Adipocyte (in vitro differentiated cells): ENCODE data around the gene ITPR3.
A peak's percentile ranks its signal among the peaks of the same experiment; 100 is the strongest.

Source experiments
- DNase-seq: peaks from one replicate; pipeline ENCODE4 v3.0.0-alpha.2; 2015; ENCODE audit warnings: low read depth
- H3K27me3 ChIP-seq: replicated peaks from 2 replicates; pipeline ENCODE4 v1.7.0; 2013; ENCODE audit warnings: mild to moderate bottlenecking, low read length, moderate library complexity; ENCODE audit not compliant: control insufficient read depth, insufficient read depth
- H3K36me3 ChIP-seq: 2 replicates; pipeline ENCODE4 v1.7.0; 2013; ENCODE audit warnings: low read length, mild to moderate bottlenecking, moderate library complexity; ENCODE audit not compliant: control insufficient read depth, insufficient read depth, severe bottlenecking
- H3K4me1 ChIP-seq: 2 replicates; pipeline ENCODE4 v1.7.0; 2013; ENCODE audit warnings: mild to moderate bottlenecking, low read length, moderate library complexity; ENCODE audit not compliant: control insufficient read depth, insufficient read depth
- H3K4me3 ChIP-seq: 2 replicates; pipeline ENCODE4 v1.7.0; 2013; ENCODE audit warnings: mild to moderate bottlenecking, low read length, moderate library complexity
- H3K9ac ChIP-seq: 2 replicates; pipeline ENCODE4 v1.7.0; 2013; ENCODE audit warnings: mild to moderate bottlenecking, low read length, moderate library complexity
- H3K9me3 ChIP-seq: 2 replicates; pipeline ENCODE4 v1.7.0; 2013; ENCODE audit warnings: mild to moderate bottlenecking, low read length, moderate library complexity; ENCODE audit not compliant: control insufficient read depth

Gene ITPR3

DNA sequence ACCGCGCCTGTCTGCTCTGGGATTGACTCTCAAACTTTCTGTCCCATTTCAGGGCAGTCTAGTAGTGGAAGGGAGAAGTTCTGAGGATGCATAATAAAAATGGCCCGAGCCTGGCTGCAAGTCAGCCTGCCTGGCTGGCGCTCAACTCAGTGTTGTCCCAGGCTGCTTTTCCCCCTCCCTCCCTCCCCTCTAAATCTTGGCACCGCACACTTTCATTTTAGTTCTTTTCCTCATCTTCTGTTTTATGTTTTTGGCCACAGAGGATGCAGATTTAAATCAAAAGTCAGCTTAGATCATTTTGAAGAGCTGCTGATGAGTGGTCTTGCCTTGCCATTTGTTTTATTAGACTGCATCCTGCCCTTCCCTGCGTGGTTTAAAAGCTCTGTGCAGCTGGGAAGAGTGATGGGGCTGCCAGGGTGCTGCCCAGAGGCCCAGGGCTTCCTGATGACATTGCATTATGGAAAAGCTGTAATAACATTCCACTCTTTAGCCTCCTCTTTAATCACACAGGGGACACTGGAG lies 96.9 kb downstream of the ITPR3 start:
- no peak for DNase-seq
- peaks cover 20% of the 10 kb centered on the region for H3K27me3 ChIP-seq
- H3K4me1 ChIP-seq, result peaks cover 7% of the 10 kb centered on the region
- no peak overlapping the region for H3K4me3 ChIP-seq
- H3K9me3 ChIP-seq, result no peaks in the 10 kb centered on the region
- no peaks in the 10 kb centered on the region for H3K36me3 ChIP-seq
- H3K9ac ChIP-seq, result peak overlapping the region; percentile 1

DNA sequence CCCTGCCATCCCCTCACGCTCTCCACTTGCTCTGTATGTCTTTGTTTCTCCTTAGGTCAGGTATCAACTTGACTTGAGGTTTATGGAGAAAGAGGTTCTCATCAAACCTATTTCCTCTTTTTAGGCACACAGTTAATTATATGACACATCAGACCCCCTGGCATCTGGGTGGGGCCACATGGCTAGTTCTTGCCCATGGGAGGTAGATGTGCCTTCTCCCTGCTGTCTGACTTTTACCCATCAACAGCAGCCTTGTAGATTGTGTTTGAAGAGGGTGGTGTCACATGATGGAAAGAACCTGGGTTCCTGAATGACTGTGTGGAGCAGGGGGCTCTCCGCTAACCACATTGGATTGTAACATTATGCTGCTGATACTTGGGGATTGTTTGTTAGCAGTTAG lies 97.6 kb downstream of the ITPR3 start:
- H3K27me3 ChIP-seq, result peaks cover 25% of the 10 kb centered on the region
- H3K4me1 ChIP-seq, result peaks cover 10% of the 10 kb centered on the region
- H3K4me3 ChIP-seq, result no peak overlapping the region
- DNase-seq, result no peak
- H3K36me3 ChIP-seq, result no peaks in the 10 kb centered on the region
- H3K9me3 ChIP-seq, result no peaks in the 10 kb centered on the region
- H3K9ac ChIP-seq, result no peak overlapping the region

DNA sequence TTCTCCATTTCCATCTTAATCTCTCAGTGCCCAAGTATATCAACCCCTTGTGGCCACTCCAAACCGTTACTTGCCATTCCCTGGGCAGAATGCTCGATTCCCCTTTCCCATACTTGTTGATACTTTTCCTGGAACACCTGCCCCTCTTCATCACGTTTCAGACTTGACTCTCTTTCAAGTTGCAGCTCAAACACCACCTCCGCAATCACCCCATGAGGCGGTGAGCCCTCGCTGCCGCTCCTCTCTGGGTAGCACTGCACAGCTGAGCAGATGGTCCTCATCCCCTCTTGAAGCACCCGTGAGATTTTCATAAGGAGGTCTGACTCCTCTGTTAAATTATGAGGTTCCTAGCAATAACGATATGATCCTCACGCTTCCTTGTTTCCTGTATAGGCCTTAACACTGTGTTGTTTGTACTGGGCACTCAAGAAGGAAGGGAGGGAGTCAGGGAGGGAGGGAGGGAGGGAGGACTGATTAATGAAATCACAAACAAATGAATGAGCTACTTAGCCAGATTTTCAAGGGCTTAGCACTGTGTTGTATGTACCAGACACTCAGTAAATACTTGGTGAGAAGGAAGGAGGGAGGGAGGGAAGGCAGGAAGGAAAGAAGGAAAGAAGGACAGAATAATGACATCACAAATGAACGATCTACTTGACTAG lies 98.3 kb downstream of the ITPR3 start:
- H3K27me3 ChIP-seq, result peaks cover 33% of the 10 kb centered on the region
- H3K4me3 ChIP-seq, result no peak overlapping the region
- H3K9ac ChIP-seq, result no peak overlapping the region
- H3K36me3 ChIP-seq, result no peaks in the 10 kb centered on the region
- H3K9me3 ChIP-seq, result no peaks in the 10 kb centered on the region
- DNase-seq, result no peak
- peaks cover 10% of the 10 kb centered on the region for H3K4me1 ChIP-seq

DNA sequence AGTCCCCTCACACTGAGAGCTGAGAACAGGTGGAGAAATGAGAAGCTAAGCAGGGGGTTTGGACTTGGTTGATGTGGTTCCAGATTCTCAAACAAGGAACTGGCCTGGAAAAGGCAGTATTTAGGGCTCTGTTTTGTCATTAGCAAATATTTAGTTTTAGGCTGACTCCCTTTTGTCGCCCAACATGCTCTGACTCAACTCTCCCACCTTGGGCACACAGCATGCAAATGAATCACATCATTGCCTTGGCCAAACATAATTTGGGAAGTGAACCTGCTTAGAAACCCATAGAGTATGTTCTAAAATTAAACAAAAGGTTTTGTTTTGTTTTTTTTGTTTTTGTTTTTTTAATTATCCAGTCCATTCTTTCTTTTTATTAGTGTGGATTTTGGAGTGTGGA lies 99.9 kb downstream of the ITPR3 start:
- Histone ChIP-seq H3K9ac (no peak overlapping the region), H3K9me3 (no peaks in the 10 kb centered on the region), H3K36me3 (no peaks in the 10 kb centered on the region), H3K4me1 (peaks cover 10% of the 10 kb centered on the region), H3K27me3 (peaks cover 46% of the 10 kb centered on the region), H3K4me3 (no peak overlapping the region)
- DNase-seq, result no peak

DNA sequence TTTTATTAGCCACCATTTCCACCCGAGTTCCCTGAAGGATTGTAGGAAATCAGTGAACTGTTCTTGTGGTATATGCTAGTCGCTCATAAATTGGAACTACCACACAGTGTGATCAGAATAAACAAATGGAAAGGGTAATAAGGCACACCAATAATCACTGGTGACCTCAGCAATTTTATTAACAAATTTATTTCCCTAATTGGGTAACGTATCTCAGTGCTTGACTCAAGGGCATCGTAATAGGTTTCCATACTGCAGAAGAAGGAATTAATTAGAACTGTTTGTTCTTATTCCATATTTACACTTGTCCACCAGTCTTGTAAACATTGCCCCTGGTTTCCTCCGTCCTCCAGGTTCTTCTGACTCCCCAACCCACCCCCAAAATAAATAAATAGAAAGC lies 100.4 kb downstream of the ITPR3 start:
- Histone ChIP-seq H3K4me1 (peaks cover 10% of the 10 kb centered on the region), H3K36me3 (no peaks in the 10 kb centered on the region), H3K4me3 (no peak overlapping the region), H3K9ac (no peak overlapping the region), H3K27me3 (peaks cover 51% of the 10 kb centered on the region), H3K9me3 (no peaks in the 10 kb centered on the region)
- no peak for DNase-seq

DNA sequence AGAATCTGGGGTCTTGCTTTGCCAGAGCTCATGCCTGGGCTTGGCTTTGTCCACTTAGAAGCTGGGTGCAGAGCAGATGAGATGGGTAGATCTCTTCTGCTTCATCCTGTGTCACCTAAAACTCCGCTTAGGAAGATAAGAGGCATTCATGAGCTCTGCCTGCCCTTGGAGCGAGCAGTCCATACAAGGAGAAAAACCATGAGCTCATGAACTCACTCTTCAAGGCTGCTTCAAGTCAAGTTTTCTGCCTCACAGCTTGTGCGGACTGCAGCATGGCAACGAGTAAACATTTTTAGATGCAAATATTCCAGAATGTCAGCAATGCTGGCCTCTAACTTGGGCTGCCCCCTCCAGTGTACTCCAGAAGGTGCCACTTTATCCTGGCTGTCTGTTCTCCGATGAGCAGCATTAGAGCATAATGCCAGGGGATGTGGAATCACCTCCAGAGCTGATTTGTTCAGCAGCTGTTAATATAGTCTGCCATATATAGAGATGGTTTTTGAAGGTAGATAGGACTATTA lies 101.0 kb downstream of the ITPR3 start:
- H3K36me3 ChIP-seq, result no peaks in the 10 kb centered on the region
- peaks cover 7% of the 10 kb centered on the region for H3K4me1 ChIP-seq
- no peak for DNase-seq
- no peaks in the 10 kb centered on the region for H3K9me3 ChIP-seq
- no peak overlapping the region for H3K4me3 ChIP-seq
- peaks cover 57% of the 10 kb centered on the region for H3K27me3 ChIP-seq
- H3K9ac ChIP-seq, result no peak overlapping the region

DNA sequence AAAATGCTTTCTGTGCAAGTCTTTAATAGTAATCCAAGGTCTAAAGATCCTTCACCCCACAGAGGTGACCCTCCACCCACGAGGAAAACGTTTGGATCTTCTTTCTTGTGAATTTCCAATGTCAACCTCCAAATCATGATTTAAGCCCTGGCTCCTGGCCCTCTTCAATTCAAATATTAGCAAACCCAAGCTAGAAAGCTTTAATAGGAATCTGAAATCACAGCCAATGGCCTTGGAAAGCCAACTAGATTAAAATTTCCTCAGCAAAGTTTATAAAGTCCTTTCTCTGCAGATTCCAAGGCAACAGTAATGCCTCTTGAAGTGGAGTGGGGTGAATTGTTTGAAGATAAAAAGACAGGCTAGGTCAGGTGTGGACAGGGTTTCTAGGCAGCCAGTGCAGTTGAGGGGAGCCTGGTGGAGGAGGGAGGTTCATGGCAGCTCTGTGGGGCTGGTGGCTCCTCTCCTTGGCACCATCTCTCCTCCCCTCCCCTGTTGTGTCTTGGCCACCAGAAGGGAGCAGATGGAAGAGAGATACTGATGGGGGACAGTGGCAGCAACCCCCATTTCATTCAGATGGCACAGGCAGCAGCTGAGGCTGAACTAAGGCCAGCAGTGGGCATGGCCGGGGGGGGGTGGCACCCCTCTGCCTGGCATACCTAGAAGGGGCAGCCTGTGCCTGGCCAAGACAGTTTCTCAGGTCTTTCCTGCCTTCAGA lies 102.4 kb downstream of the ITPR3 start:
- no peak overlapping the region for H3K4me3 ChIP-seq
- no peak for DNase-seq
- no peaks in the 10 kb centered on the region for H3K36me3 ChIP-seq
- H3K9me3 ChIP-seq, result no peaks in the 10 kb centered on the region
- peaks cover 71% of the 10 kb centered on the region for H3K27me3 ChIP-seq
- H3K9ac ChIP-seq, result no peak overlapping the region
- H3K4me1 ChIP-seq, result peaks cover 3% of the 10 kb centered on the region

DNA sequence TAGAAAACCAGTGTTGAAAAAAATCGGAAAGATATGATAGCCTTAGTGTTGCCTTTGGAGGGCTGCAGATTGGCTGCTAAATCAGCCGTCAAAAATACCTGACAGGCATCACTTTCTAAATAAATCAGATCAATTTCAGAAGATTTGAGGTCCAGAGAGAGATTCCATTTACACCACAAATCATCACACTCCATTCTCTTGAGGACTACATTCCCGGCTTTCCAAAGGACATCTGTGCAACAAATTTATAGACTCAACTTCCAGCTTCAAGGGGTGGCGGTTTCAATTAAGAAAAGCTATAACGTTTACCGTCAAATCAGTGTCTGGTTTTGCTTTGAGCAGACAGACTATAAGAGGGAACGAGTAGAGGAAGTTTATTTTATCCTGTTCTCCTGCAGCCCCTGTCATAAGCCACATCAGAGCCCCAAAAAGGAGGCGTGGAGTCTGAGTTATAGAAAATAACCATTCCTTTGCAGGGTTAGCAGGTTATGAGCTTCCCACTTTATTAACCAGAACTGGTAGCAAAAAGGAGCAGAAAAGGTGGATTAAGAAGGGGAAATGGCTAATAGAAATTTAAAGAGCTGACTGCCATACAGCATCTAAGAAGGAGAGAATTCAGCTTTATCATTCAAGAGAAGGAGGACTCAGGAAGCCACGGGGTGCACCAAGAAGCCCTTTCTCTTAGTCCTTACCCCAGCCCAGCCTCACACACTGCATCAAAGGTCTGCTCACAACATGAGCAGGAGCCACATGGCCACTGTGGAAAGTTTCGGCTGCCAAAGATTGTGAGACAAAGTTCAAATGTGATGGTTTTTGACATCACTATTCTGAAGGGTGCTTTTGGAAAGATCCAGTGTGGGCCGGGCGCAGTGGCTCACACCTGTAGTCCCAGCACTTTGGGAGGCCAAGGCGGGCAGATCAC lies 103.2 kb downstream of the ITPR3 start:
- peaks cover 3% of the 10 kb centered on the region for H3K4me1 ChIP-seq

DNA sequence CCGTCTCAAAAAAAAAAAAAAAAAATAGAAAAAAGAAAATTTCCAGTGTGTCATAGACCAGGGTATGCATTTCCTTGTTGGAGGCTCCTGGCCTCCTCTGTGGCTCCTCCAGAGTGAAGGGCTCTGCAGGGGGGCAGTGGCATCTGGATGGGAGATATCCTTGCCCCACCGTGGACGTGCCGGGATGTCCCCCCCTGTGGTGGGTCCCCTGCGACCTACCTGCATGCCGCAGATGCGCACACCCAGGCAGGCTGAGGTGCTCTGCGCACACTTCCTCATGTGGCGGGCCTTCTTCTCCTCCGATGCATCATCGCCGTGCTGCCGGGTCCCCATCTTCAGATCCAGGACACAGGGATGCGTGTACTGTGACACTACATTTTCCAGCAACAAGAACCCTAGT lies 104.1 kb downstream of the ITPR3 start:
- no peak for DNase-seq

More for the DNA sequence above, 103.2 kb downstream of the ITPR3 start:
- H3K36me3 ChIP-seq, result no peaks in the 10 kb centered on the region
- H3K9me3 ChIP-seq, result no peaks in the 10 kb centered on the region
- H3K4me3 ChIP-seq, result no peak overlapping the region
- H3K27me3 ChIP-seq, result peaks cover 79% of the 10 kb centered on the region
- no peak for DNase-seq
- no peak overlapping the region for H3K9ac ChIP-seq

DNA sequence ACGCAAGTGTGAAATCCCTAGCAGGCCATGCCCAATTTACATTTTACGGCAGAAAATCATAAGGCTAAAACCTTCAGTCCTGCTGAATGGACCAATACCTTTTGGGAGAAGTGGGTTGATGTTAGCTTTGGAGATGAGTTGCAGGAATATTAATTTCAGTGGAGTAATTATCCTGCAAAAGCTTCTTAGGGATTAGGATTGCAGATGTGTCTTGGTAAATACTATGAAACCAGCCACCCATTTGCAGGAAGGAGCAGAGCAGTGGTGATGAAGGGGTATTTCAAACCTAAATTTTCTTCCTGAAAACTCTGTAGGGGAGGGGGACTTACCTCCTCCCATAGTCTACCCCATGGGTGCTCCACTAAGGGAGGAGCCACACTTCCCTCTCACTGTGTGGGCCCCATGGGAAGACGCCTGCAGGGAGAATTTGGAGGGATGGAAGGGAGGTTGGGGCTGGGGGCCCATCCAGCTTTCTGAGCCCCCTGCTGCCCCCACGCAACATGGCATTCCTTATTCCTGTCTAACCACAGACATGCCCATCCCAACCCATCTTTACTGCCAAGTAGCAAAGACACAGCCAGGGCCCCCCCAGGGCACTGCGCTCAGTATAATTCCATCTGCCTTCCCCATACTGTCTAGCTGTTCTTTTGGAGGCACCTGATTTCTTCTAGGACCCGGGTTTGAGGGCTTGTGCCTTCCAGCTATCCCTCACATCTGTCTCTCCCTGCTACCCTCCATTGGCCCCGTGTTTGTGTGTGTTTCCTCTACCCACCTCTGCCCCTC lies 105.0 kb downstream of the ITPR3 start:
- Histone ChIP-seq H3K9me3 (no peaks in the 10 kb centered on the region), H3K4me1 (peaks cover 3% of the 10 kb centered on the region), H3K36me3 (no peaks in the 10 kb centered on the region), H3K9ac (no peak overlapping the region), H3K4me3 (no peak overlapping the region), H3K27me3 (peaks cover 78% of the 10 kb centered on the region)
- DNase-seq, result no peak

More for the DNA sequence above, 104.1 kb downstream of the ITPR3 start:
- Histone ChIP-seq H3K4me3 (no peak overlapping the region), H3K4me1 (peaks cover 3% of the 10 kb centered on the region), H3K9me3 (no peaks in the 10 kb centered on the region), H3K27me3 (peaks cover 81% of the 10 kb centered on the region), H3K36me3 (no peaks in the 10 kb centered on the region), H3K9ac (no peak overlapping the region)
